ENCODE data around the gene ADCY7. TPM values are rescaled to one million over a fixed set of nuclear protein-coding genes. Genes with fewer than 3 reads are reported as not detected.

ADCY7 gene
- total RNA-seq, 4 donors from 2014 or later = 15.0 to 23.3 (median 16.9) TPM

- H3K27me3 ChIP-seq = no peaks in the 10 kb centered on the region
- TF ChIP-seq POLR2A (IDR thresholded peaks at IDR 0.05) (no peak), EP300 (IDR thresholded peaks at IDR 0.05) (no peak), POLR2AphosphoS5 (IDR thresholded peaks at IDR 0.05) (no peak)
- TF ChIP-seq, protein P1, sequence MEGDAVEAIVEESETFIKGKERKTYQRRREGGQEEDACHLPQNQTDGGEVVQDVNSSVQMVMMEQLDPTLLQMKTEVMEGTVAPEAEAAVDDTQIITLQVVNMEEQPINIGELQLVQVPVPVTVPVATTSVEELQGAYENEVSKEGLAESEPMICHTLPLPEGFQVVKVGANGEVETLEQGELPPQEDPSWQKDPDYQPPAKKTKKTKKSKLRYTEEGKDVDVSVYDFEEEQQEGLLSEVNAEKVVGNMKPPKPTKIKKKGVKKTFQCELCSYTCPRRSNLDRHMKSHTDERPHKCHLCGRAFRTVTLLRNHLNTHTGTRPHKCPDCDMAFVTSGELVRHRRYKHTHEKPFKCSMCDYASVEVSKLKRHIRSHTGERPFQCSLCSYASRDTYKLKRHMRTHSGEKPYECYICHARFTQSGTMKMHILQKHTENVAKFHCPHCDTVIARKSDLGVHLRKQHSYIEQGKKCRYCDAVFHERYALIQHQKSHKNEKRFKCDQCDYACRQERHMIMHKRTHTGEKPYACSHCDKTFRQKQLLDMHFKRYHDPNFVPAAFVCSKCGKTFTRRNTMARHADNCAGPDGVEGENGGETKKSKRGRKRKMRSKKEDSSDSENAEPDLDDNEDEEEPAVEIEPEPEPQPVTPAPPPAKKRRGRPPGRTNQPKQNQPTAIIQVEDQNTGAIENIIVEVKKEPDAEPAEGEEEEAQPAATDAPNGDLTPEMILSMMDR (IDR thresholded peaks at IDR 0.05) = no peak
- peaks cover 15% of the 10 kb centered on the region for H3K4me1 ChIP-seq
- H3K4me3 ChIP-seq = no peak overlapping the region
- H3K36me3 ChIP-seq = no peaks in the 10 kb centered on the region
- WGBS = 91% methylated on average over 12 of the region's 15 CpGs
- peak in 1 of 2 donors; percentile 54 for DNase-seq (ENCODE audit: low spot score in 2 of 2)
- no peaks in the 10 kb centered on the region for H3K9me3 ChIP-seq
- no peak overlapping the region for H3K27ac ChIP-seq
Observed at GRCh38 chr16:50271148-50272041, 5.0 kb downstream of the ADCY7 start.

DNA sequence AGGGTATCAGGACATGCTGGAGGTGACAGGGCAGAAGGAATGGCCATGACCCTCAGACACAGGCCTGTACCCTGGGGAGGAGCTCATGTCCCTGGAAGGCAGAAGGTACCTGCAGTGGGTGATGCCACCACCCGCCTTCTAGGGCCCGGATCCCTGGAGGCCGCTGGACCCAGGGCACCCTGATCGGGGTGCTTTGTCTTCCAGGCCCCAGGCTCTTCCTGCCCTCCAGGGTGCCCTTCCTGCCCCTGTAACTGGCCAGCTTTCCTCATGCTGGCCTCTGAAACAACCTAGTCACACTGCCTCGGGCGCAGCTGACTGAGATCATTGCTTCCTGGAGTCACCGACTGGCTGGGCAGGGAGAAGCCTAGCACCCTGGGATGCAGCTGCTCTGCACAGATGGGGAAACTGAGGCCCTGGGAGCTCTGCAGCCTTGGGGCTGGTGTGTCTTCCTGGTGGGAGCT lies 5.8 kb downstream of the ADCY7 start:
- no peak overlapping the region for H3K4me3 ChIP-seq
- H3K4me1 ChIP-seq = peaks cover 9% of the 10 kb centered on the region
- H3K27ac ChIP-seq = no peak overlapping the region
- WGBS = 66% methylated on average over 7 of the region's 7 CpGs
- H3K27me3 ChIP-seq = no peaks in the 10 kb centered on the region
- H3K9me3 ChIP-seq = no peaks in the 10 kb centered on the region
- no peaks in the 10 kb centered on the region for H3K36me3 ChIP-seq
- TF ChIP-seq EP300 (IDR thresholded peaks at IDR 0.05) (no peak), POLR2A (IDR thresholded peaks at IDR 0.05) (no peak), POLR2AphosphoS5 (IDR thresholded peaks at IDR 0.05) (no peak)
- TF ChIP-seq, protein P1 (IDR thresholded peaks at IDR 0.05) = no peak
- peak in 1 of 2 donors; percentile 46 for DNase-seq (ENCODE audit: low spot score in 2 of 2)

DNA sequence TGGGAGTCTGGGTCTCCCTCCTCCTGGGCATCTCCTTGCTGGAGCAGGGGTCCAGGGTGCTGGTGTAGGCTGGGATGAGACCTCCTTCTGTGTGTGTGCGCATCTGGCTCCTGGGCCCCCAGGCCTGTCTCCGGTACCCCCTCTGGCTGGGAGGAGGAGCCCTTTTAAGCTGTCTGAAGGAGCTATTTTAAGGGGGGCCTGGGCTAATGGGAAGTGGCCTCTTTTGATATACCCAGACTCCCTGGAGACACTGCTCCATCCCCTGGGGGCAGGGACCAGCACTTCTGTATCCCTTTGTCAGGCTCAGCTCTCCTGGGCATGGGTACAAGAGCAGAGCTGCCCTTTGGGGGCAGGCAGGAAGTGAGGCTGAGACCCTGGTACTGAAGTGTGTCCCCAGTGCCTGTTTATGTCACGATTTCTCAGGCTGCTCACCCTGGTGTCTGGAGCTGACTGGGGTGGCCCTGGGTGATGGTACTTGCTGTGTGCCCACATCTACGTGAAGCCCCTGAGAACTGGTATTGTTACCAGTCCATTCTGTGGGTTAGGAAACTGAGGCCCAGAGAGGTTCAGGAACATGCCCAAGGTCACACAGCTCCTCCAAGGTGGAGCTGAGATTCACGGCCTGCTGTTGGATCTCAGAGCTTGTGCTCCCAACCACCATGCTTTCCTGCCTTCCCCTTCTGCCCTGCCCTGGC lies 6.5 kb downstream of the ADCY7 start:
- H3K36me3 ChIP-seq = no peaks in the 10 kb centered on the region
- H3K27ac ChIP-seq = no peak overlapping the region
- TF ChIP-seq POLR2A (IDR thresholded peaks at IDR 0.05) (no peak), EP300 (IDR thresholded peaks at IDR 0.05) (no peak), POLR2AphosphoS5 (IDR thresholded peaks at IDR 0.05) (no peak)
- TF ChIP-seq, protein P1 (IDR thresholded peaks at IDR 0.05) = no peak
- WGBS = 92% methylated on average over 2 of the region's 5 CpGs
- H3K27me3 ChIP-seq = no peaks in the 10 kb centered on the region
- peaks cover 6% of the 10 kb centered on the region for H3K4me1 ChIP-seq
- no peaks in the 10 kb centered on the region for H3K9me3 ChIP-seq
- H3K4me3 ChIP-seq = no peak overlapping the region
- peak in 1 of 2 donors; percentile 40 for DNase-seq (ENCODE audit: low spot score in 2 of 2)

- TF ChIP-seq EP300 (IDR thresholded peaks at IDR 0.05) (no peak), POLR2A (IDR thresholded peaks at IDR 0.05) (no peak), POLR2AphosphoS5 (IDR thresholded peaks at IDR 0.05) (no peak)
- TF ChIP-seq, protein P1 (IDR thresholded peaks at IDR 0.05) = no peak
- H3K4me1 ChIP-seq = peaks cover 6% of the 10 kb centered on the region
- peak in 1 of 2 donors; percentile 52 for DNase-seq (ENCODE audit: low spot score in 2 of 2)
- H3K4me3 ChIP-seq = no peak overlapping the region
- H3K9me3 ChIP-seq = no peaks in the 10 kb centered on the region
- 88% methylated on average over 2 of the region's 2 CpGs for WGBS
- peak overlapping the region; percentile 81 for H3K27ac ChIP-seq
- H3K27me3 ChIP-seq = no peaks in the 10 kb centered on the region
- H3K36me3 ChIP-seq = no peaks in the 10 kb centered on the region
Observed at GRCh38 chr16:50273382-50273690, 7.0 kb downstream of the ADCY7 start.

- 56% methylated on average over 11 of the region's 13 CpGs for WGBS
Observed at GRCh38 chr16:50273888-50274325, 7.6 kb downstream of the ADCY7 start.

More at GRCh38 chr16:50273888-50274325, 7.6 kb downstream of the ADCY7 start:
- H3K27ac ChIP-seq = peak overlapping the region; percentile 81
- peaks cover 6% of the 10 kb centered on the region for H3K4me1 ChIP-seq
- peak overlapping the region; percentile 40 for H3K4me3 ChIP-seq
- TF ChIP-seq POLR2A (IDR thresholded peaks at IDR 0.05) (no peak), EP300 (IDR thresholded peaks at IDR 0.05) (no peak), POLR2AphosphoS5 (IDR thresholded peaks at IDR 0.05) (no peak)
- TF ChIP-seq, protein P1 (IDR thresholded peaks at IDR 0.05) = no peak
- peak in 1 of 2 donors; percentile 59 for DNase-seq (ENCODE audit: low spot score in 2 of 2)
- no peaks in the 10 kb centered on the region for H3K36me3 ChIP-seq
- no peaks in the 10 kb centered on the region for H3K9me3 ChIP-seq
- no peaks in the 10 kb centered on the region for H3K27me3 ChIP-seq
